Measurements from ENCODE around the gene GAL.

DNA sequence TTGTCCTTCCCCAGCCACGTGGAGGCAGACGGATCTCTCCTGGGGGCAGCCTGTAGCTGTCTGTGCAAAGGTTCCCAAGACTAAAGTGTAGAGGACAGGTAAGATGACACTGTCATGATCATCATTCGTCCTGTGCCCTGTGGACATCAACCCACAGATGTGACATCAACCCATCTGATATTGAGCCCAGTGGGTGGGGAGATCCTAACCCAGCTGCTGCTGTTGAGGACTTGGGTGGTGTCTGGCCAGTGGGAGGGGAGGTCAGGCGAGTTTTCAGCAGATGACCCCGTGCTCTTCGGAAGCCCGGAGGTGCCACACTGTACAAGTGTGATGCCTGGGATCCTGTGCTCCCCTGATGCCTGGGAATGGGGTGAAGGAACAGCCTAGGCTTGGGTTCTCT lies 1.2 kb upstream of the GAL start:
- TF ChIP-seq, protein P1, sequence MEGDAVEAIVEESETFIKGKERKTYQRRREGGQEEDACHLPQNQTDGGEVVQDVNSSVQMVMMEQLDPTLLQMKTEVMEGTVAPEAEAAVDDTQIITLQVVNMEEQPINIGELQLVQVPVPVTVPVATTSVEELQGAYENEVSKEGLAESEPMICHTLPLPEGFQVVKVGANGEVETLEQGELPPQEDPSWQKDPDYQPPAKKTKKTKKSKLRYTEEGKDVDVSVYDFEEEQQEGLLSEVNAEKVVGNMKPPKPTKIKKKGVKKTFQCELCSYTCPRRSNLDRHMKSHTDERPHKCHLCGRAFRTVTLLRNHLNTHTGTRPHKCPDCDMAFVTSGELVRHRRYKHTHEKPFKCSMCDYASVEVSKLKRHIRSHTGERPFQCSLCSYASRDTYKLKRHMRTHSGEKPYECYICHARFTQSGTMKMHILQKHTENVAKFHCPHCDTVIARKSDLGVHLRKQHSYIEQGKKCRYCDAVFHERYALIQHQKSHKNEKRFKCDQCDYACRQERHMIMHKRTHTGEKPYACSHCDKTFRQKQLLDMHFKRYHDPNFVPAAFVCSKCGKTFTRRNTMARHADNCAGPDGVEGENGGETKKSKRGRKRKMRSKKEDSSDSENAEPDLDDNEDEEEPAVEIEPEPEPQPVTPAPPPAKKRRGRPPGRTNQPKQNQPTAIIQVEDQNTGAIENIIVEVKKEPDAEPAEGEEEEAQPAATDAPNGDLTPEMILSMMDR (IDR thresholded peaks at IDR 0.05; ENCODE audit: low read depth, low read length), result no peak
- TF ChIP-seq EZH2phosphoT487 (IDR thresholded peaks at IDR 0.05; ENCODE audit: low read depth), result no peak
